Activated naive CD4-positive, alpha-beta T cell treated with anti-CD3 and anti-CD28 coated beads, Interleukin-2, amount 50 U/mL, for 24 hours (primary cell): Measurements from ENCODE around the gene BCR.

ENCODE experiments used
- H3K27ac Mint-ChIP-seq: one replicate; pipeline ENCODE4 v1.8.0; 2021; ENCODE audit warnings: mild to moderate bottlenecking, mixed read lengths
- H3K27me3 Mint-ChIP-seq: one replicate; pipeline ENCODE4 v1.8.0; 2021; ENCODE audit warnings: mixed read lengths
- H3K36me3 Mint-ChIP-seq: one replicate; pipeline ENCODE4 v1.8.0; 2021; ENCODE audit warnings: mixed read lengths
- H3K4me1 Mint-ChIP-seq: one replicate; pipeline ENCODE4 v1.8.0; 2021; ENCODE audit warnings: mixed read lengths
- H3K4me3 Mint-ChIP-seq: one replicate; pipeline ENCODE4 v1.8.0; 2021; ENCODE audit warnings: mild to moderate bottlenecking, mixed read lengths
- H3K9me3 Mint-ChIP-seq: one replicate; pipeline ENCODE4 v1.8.0; 2021; ENCODE audit warnings: mixed read lengths

Gene BCR

GRCh38 chr22:23180893-23181720 lies 798 bp downstream of the BCR start:
- no peaks in the 10 kb centered on the region for H3K27me3 Mint-ChIP-seq
- H3K4me3 Mint-ChIP-seq, result peak overlapping the region; percentile 96
- H3K9me3 Mint-ChIP-seq, result no peaks in the 10 kb centered on the region
- H3K36me3 Mint-ChIP-seq, result peaks cover 6% of the 10 kb centered on the region
- H3K27ac Mint-ChIP-seq, result peak overlapping the region; percentile 97
- H3K4me1 Mint-ChIP-seq, result peaks cover 64% of the 10 kb centered on the region

- Mint-ChIP-seq H3K27ac (peak overlapping the region; percentile 97), H3K27me3 (no peaks in the 10 kb centered on the region), H3K4me1 (peaks cover 65% of the 10 kb centered on the region), H3K4me3 (peak overlapping the region; percentile 96), H3K36me3 (peaks cover 8% of the 10 kb centered on the region), H3K9me3 (no peaks in the 10 kb centered on the region)
Observed at GRCh38 chr22:23181721-23182308, 1.5 kb downstream of the BCR start.

DNA sequence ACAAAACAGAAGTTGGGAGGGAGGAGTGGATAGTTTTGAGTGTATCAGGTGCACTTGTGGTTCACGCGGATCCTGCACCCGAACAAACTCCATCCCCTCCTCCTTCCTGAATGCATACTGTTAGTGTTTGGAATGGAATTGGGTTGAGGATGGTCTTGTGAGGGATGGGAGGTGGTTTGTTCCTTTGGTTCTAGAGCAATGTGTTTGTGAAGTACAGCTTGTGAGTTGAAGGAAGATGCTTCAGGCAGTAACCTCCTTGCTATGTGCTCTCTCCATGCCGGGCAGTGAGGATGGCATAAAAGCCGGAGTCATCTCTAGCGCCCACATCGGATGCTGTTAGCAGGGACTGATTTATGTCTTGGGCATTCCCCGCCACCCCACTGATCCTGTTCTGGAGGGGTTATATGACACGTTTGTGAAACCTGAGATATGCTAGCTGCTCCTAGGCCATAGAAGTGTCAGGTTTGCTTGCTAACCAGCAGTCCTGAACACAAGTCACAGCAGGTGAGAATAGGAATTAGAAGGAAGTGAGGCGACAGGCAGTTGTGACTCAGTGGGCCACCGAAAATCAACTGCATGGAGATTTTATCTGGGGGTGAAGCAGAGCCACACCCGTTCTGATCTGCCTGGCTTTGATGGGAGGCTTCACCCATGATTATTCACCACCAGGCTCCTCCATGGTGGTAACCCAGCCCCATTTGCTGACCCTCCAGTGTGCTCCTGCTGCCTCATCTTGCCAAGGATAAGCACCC lies 2.2 kb downstream of the BCR start:
- H3K27me3 Mint-ChIP-seq, result no peaks in the 10 kb centered on the region
- peaks cover 8% of the 10 kb centered on the region for H3K36me3 Mint-ChIP-seq
- H3K27ac Mint-ChIP-seq, result peak overlapping the region; percentile 97
- H3K9me3 Mint-ChIP-seq, result no peaks in the 10 kb centered on the region
- peaks cover 67% of the 10 kb centered on the region for H3K4me1 Mint-ChIP-seq
- H3K4me3 Mint-ChIP-seq, result peak overlapping the region; percentile 96

DNA sequence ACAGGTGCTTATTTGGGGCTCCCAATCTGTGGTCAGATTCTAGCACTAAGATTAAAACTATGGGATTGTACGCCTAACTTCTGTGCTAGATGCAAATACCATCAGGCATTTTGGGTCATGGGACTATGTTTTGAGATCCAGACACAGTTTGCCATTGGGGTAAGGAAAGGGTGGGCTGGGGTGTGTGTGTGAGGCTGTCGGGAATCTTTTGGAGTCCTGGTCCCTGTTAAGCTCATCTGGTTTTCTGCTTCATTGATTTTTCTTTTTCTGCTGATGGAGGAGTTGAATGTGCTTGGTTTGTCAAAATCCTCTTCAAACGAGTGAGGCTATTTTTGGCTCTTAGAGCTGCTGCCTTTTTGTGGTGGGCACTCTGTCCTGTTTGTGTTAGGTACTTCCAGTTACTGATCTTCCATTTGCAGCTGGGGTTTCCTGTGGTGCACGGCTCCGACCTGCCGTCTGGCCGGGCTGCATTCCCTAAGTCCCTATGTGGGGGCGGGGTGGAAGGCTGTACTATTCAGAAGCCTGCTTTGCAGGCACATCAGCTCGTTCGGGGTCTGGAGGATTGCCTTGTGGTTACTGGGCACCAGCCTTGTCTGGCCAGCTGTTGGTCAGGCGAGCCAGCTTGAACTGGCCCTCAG lies 2.9 kb downstream of the BCR start:
- H3K4me3 Mint-ChIP-seq, result peak overlapping the region; percentile 96
- no peaks in the 10 kb centered on the region for H3K9me3 Mint-ChIP-seq
- H3K27ac Mint-ChIP-seq, result peak overlapping the region; percentile 97
- H3K27me3 Mint-ChIP-seq, result no peaks in the 10 kb centered on the region
- H3K4me1 Mint-ChIP-seq, result peaks cover 74% of the 10 kb centered on the region
- peaks cover 8% of the 10 kb centered on the region for H3K36me3 Mint-ChIP-seq

GRCh38 chr22:23184100-23184763 lies 3.9 kb downstream of the BCR start:
- H3K4me3 Mint-ChIP-seq, result peak overlapping the region; percentile 96
- H3K9me3 Mint-ChIP-seq, result no peaks in the 10 kb centered on the region
- H3K27me3 Mint-ChIP-seq, result no peaks in the 10 kb centered on the region
- peaks cover 10% of the 10 kb centered on the region for H3K36me3 Mint-ChIP-seq
- H3K27ac Mint-ChIP-seq, result peak overlapping the region; percentile 72
- H3K4me1 Mint-ChIP-seq, result peaks cover 71% of the 10 kb centered on the region

DNA sequence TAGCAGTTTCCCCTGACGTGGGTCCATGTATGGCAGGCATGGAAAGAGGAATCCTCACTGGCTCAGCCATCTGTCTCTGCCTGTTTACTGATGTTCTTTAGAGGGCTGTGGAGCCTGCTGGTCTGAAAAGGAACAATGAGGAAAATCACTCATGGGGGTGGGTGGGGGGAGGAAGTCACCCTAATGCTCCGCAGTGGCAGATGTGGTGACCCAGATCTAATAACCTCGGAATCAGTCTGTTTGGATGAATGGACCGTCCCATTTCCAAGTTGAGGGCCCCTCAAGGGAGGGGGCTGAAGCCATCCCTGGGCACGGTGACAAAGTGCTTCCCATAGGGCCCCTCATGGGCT lies 4.4 kb downstream of the BCR start:
- Mint-ChIP-seq H3K36me3 (peaks cover 12% of the 10 kb centered on the region), H3K27me3 (no peaks in the 10 kb centered on the region), H3K9me3 (no peaks in the 10 kb centered on the region), H3K4me3 (peak overlapping the region; percentile 96), H3K4me1 (peaks cover 69% of the 10 kb centered on the region), H3K27ac (peak overlapping the region; percentile 72)

DNA sequence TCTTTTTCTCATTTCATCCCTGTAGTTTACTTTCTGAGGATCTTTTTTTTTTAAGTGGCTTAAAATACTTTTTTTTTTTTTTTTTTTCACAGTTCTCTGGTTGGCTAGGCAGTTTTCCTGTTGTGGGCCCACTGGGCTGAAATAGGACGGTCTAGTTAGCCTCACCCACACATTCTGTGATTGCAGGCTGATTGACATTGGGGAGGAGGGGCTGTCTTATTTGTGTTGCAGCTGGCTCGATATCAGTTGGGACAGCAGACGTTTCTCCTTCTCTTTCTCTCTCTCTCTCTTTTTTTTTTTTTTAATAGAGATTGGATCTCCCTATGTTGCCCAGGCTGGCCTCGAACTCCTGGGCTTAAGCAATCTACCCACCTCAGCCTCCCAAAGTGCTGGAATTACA lies 6.9 kb downstream of the BCR start:
- Mint-ChIP-seq H3K27me3 (no peaks in the 10 kb centered on the region), H3K27ac (no peak overlapping the region), H3K4me3 (peak overlapping the region; percentile 42), H3K36me3 (peaks cover 13% of the 10 kb centered on the region), H3K9me3 (no peaks in the 10 kb centered on the region), H3K4me1 (peaks cover 80% of the 10 kb centered on the region)

- Mint-ChIP-seq H3K4me1 (peaks cover 80% of the 10 kb centered on the region), H3K27ac (peak overlapping the region; percentile 64), H3K4me3 (no peak overlapping the region), H3K9me3 (no peaks in the 10 kb centered on the region), H3K27me3 (no peaks in the 10 kb centered on the region), H3K36me3 (peaks cover 9% of the 10 kb centered on the region)
Observed at GRCh38 chr22:23187871-23188700, 7.8 kb downstream of the BCR start.

- Mint-ChIP-seq H3K36me3 (peaks cover 9% of the 10 kb centered on the region), H3K9me3 (no peaks in the 10 kb centered on the region), H3K27me3 (no peaks in the 10 kb centered on the region), H3K4me1 (peaks cover 63% of the 10 kb centered on the region), H3K4me3 (no peak overlapping the region), H3K27ac (no peak overlapping the region)
Observed at GRCh38 chr22:23190526-23190925, 10.2 kb downstream of the BCR start.

- H3K36me3 Mint-ChIP-seq, result peaks cover 5% of the 10 kb centered on the region
- H3K9me3 Mint-ChIP-seq, result no peaks in the 10 kb centered on the region
- H3K27me3 Mint-ChIP-seq, result no peaks in the 10 kb centered on the region
- H3K4me1 Mint-ChIP-seq, result peaks cover 60% of the 10 kb centered on the region
- no peak overlapping the region for H3K27ac Mint-ChIP-seq
- H3K4me3 Mint-ChIP-seq, result no peak overlapping the region
Observed at GRCh38 chr22:23192133-23192532, 11.8 kb downstream of the BCR start.

GRCh38 chr22:23192558-23192957 lies 12.2 kb downstream of the BCR start:
- no peaks in the 10 kb centered on the region for H3K9me3 Mint-ChIP-seq
- H3K27me3 Mint-ChIP-seq, result no peaks in the 10 kb centered on the region
- H3K4me3 Mint-ChIP-seq, result no peak overlapping the region

DNA sequence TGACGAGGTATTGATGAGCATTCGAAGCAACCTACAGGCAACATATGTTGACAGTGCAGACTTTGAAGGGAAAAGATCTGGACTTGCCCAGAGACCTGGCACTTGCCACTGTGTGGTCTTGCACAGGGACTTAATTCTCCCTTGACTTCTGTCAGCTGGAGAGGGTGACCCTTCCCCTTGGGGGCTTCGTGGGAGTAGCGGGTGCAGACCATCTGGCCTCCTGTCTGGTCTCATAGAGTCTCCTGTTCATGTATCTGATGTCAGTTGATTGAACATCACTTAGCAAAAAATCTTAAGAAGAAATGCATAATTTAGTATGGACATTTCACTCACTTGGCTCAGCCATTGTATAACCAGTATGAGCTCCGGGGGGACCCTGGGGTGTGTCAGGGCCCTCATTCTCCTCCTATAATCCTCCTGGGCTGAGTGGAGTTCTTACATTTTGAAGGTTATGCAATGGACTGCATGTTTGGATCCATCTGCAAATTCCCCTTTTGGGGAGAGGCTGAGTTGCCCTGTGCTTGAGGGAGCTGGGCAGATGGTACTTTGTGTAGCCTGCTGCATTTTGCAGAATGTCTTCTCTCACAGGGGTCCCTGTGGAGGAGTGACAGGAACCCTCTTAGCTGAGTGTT lies 13.0 kb downstream of the BCR start:
- H3K27ac Mint-ChIP-seq, result no peak overlapping the region
- H3K27me3 Mint-ChIP-seq, result no peaks in the 10 kb centered on the region
- H3K36me3 Mint-ChIP-seq, result peaks cover 7% of the 10 kb centered on the region
- no peak overlapping the region for H3K4me3 Mint-ChIP-seq
- H3K9me3 Mint-ChIP-seq, result no peaks in the 10 kb centered on the region
- peaks cover 60% of the 10 kb centered on the region for H3K4me1 Mint-ChIP-seq

More at GRCh38 chr22:23192558-23192957, 12.2 kb downstream of the BCR start:
- Mint-ChIP-seq H3K4me1 (peaks cover 60% of the 10 kb centered on the region), H3K27ac (peak overlapping the region; percentile 23), H3K36me3 (peaks cover 7% of the 10 kb centered on the region)

DNA sequence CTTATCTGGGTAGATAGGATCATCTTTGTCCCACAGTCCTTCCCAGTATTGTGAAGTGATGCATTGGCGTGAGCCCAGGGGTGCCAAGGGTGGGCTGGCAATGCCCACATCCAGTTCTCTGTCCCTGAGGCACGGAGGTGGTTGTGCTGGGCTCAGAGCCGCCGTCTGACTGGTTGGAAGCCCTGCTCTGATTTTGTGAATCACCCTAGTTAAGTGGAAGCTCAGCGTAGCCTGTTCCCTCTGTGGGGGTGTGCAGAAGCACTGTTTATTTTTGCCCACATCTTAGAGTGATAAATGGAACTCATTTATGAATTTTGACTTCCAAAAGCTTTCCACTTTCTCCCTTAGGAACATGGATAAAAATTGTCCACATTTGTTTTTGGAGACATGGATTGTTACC lies 13.6 kb downstream of the BCR start:
- Mint-ChIP-seq H3K4me3 (no peak overlapping the region), H3K27me3 (no peaks in the 10 kb centered on the region), H3K36me3 (peaks cover 7% of the 10 kb centered on the region), H3K4me1 (peaks cover 61% of the 10 kb centered on the region), H3K27ac (no peak overlapping the region), H3K9me3 (no peaks in the 10 kb centered on the region)

DNA sequence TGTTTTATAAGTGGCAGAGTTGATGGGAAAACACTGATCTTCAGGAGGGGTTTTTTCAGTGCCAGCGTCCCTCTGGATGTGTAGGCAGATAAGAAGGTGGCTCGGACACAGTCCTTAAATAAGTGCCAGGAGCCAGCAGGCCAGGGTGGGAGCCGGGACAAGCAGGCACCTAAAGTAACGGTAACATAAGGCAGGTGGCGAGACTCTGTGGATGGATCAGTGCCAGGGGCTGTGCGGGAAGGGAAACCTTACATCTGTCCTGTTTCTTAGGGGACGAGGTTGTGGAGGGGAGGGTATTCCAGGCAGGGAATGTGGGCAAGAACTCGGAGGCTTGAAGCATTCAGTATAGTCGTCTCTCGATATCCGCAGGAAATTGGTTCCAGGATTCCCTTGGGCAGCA lies 15.9 kb downstream of the BCR start:
- Mint-ChIP-seq H3K27me3 (no peaks in the 10 kb centered on the region), H3K9me3 (no peaks in the 10 kb centered on the region), H3K4me3 (no peak overlapping the region), H3K36me3 (peaks cover 2% of the 10 kb centered on the region), H3K4me1 (peaks cover 63% of the 10 kb centered on the region), H3K27ac (no peak overlapping the region)
